ENCODE results near the gene TBRG4.

- TF ChIP-seq CTCF (IDR thresholded peaks at IDR 0.05; ENCODE audit: insufficient read depth, low read length) (no peak), POLR2AphosphoS5 (IDR thresholded peaks at IDR 0.05; ENCODE audit: low read depth) (no peak), SPI1 (IDR thresholded peaks at IDR 0.05; ENCODE audit: borderline replicate concordance, low read depth) (no peak), GABPA (IDR thresholded peaks at IDR 0.05; ENCODE audit: low read depth) (no peak)
Measured at GRCh38 chr7:45092931-45093235, 18.6 kb downstream of the TBRG4 start.
